GM21515 (cell line): ENCODE results near the gene COBLL1.

ENCODE experiments used
- ATAC-seq: cut with Tn5 transposase; IDR thresholded peaks from one replicate; pipeline ENCODE4 v1.9.1; 2021; ENCODE audit not compliant: unreplicated experiment

COBLL1 gene

DNA sequence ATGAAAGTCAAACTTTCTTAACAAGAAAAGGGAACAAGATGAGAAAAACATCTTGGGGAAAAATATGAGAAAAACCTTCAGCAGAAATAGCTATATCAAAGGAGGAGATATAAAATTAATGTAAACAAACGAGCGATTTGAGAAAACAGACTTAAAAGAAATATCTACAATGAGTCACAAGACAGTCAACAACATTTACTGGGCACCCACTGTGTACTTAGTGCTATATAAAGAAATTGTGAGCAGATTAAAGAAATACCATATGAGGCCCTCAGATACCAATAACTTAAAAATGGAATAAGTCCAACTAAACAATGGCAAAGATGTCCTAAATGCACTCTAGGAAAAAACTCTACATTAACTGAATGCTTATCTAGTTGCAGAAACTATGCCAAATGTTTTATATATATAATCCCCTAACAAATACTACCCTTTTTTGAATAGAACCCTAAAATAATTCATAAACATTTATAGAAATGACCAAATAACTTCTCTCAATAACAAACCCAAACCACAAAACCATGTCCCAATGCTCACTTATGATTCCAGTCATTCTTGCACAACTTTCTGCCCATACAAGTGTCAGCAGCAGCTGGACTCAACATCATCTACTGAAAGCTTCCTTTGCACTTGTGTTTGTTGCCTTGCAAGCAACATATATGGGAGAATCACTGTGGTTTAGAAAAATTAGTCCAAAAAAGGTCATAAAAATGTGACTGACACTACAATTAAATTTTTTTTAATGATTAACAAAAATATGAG is 83.5 kb downstream of the COBLL1 start:
- ATAC-seq, result no peak

DNA sequence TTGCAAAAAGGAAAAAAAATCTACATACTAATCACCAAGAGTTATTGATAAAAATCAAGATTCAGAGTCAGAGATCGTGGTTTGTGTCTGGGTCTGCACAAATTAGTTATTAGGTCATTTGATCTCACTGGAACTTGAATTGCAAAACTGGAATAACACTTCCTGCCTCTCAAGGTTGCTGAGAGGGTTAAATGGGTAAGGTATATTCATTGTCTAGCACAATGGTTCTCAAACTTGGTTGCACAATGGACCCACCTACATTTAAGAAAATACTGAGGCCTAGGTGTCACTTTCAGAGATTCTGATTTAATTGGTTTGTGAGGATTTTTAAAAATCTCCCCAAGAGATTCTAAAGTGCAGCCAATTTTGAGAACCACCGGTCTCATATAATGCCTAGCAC is 84.8 kb downstream of the COBLL1 start:
- no peak for ATAC-seq

DNA sequence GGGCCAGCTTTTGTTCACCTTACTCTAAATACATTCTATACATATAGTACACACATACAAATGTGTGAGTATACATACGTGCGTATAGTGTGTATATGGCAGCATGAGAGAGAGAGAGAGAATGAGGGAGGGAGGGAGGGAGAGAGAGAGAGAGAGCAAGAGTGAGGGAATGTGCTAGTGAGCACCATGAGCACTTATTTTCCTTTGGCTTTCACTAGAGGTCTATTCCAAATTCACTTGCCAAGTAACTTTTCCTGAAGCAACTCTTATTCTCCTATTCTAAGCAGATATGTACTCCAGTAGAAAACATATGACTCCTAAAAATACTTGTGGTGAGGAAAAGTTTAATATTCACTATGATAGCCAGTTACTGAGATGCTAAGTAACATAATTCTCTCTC is 85.7 kb downstream of the COBLL1 start:
- no peak for ATAC-seq

DNA sequence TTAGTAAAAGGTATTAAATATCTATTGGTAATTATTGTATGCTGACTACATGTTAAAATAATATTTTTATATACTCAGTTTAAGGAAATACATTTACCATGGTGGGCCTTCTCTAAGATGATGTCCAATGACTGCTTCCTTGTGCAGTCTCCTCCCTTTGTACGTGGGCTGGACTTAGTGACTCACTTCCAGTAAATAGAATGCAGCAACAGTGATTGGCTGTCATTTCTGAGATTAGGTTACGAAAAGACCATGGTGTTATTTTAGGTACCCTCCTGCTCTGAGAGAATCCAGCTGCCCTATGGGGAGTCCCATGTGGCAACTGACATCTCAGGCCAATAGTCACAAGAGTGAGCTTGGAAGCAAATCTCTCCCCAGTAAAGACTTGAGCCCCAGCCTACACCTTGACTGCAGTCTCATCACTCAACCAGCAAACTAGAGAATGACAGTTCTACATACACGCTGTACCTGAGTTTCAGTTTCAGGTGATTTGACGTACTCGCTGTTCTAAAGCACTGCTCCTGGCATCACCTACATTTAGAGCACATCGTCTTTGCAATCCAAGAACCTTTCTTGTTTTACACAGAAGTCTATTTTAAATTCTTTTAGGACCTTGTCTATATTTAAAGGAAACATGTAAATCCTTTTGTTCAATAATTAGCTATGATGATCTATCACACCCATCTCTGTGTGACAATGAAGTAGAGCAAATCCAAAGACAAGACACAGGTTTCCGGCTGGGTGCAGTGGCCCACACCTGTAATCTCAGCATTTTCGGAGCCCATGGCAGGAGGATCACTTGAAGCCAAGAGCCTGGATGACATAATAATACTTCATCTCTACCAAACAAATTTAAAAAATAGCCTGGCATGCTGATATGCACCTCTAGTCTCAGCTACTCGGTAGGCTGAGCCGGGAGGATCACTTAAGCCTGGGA is 87.2 kb downstream of the COBLL1 start:
- ATAC-seq, result no peak

DNA sequence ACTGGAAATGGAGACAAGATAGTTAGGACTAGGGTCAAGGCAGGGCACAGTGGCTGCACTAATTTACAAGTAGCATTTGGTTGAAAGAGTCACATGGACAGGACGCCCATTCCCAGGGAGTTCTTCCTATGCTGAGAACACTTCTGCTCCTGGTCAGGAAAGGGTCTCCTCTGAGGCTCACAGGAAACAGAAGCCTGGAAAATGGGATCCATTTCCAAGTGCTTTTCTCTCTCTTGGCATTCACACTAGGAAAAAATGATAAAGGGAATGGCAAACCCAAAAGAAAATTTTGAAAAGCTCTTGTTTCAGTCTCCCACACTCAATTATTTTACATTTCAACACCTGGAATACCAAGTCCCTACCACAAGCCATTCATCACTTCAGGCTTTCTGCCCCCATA is 88.7 kb downstream of the COBLL1 start:
- ATAC-seq, result no peak

DNA sequence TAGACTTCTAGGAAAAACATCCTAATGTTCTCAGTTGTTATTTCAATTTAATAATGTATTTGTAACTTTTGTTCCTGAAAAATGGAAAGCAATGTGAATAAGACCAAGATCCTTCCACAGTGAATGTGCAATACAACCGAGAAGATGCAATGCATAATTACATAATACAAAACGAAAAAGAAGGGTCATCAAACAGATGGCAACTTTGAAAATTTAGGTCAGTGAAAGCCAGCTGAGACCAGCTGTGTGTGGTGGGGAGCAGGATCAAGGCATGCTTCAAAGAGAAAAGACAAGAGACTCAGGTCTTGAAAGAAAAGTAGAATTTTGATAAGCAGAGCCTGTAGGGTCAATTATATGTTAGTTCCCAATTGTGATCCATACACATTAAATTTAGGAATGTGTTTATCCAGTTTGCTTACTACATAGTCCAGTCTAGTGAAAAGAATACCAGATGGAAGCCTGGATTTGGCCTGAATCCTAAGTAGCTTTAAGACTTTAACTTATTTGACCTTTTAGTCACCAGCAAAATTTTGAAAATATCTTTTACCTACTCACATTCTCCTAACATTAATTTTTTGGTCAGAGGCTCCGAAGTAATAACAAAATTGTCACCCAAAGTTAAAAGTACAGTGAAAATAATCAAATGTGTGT is 93.7 kb downstream of the COBLL1 start:
- ATAC-seq, result no peak

DNA sequence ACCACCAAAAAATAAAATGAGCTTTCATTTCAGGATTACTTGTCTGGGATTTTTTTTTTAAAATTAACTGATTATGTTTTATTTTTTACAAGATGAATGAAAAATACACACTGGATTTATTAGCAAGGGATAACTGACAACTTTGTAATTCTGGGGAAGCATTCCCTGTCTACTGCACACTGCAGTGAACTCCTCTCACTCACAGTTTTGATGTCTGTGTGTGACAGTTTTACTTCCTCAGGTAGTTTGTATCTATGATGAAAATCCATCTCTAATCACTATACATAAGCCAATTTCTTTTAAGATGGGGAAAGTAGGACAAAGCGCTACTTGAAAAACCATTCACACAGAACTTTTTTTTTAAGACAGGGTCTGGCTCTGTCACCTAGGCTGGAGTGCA is 94.5 kb downstream of the COBLL1 start:
- no peak for ATAC-seq

DNA sequence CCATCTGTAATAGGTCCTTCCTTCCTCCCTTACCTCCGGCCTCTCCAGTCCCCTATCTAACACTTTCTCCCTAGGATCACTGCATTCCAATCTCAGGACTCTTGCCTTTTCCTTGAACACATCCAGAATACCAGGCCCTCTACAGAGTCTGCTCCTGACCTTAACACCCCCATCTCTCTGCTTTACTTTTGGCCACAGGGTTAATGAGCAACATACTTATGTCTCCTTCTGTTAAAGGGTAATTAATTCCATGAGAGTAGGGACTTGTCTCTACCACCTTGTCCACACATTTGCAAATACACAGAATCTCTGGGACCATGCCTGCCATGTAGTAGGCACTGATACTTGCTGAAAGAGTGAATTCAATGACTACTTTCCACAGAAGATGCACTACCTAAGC is 94.9 kb downstream of the COBLL1 start:
- ATAC-seq, result no peak

DNA sequence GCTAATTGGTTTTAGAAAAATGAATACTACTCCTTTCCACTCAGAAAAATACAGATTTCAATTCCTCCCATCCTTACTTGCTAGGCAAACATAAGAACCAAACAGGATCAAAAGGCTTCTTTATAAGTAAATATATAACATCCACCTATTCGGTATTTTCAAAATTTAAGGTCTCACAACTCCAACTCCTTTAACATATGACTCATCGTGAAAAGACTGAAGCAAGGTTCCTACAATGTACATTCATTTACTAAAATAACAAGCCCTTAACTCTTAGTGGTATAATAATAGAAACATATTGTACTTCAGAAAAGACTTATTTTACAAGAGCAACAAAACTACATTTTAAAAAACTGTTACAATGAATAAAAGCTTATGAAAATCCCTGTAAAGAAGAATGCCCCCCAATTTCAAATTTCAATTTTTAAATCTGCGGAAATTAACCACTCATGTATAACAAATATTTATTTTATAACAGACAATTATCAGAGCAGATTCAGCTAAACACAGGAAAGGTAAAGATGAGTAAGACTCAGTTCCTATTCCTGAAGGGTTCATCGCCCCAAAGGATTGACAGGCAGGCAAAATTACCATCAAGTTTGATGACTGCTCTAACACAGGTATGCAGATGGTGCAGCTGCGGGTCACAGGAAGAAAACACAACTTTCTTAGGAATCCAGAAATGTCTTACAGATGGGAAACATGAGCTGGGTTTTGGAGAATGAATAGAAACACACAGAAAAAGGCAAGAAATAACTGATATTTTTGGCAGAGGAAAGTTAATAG is 96.4 kb downstream of the COBLL1 start:
- no peak for ATAC-seq

DNA sequence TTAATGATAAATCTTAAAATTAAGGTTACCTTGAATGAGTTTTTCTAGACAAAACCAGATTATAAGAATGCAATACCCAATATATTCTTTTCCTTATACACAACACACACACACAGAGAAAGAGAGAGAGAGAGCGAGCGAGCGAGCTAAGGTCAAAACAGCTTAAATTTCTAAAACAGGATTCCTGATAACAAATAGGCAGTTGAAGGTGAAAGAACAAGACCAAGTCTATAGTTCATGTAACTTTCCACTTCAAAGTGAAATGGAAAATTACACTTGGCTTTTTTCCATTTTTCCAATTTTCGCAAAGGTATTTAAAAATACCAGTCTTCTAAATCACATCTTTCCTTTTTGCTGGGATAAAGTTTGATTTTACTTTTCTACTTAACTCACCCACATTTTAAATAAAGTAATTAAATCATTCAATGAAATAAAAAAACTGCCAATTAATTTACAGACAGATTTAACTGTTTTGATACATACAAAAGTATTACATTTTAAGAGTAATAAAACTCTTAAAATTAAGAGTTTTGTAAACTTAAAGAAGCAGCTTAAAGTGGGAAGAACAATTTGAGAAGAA is 98.8 kb downstream of the COBLL1 start:
- no peak for ATAC-seq

DNA sequence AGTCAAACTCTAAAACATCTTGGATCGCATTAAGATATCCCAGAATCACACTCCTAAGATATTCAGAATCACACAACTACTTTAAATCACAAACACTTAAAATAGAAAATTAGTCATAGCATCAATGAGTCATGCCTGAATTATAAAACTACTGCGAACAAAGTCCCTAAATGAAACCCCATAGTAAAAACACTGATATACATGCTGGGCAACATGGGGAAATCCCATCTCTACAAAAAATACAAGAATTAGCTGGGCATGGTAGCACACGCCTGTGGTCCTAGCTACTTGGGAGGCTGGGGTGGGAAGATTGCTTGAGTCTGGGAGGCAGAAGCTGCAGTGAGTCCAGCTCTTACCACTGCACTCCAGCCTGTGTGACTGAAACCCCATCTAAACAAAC is 101.7 kb downstream of the COBLL1 start:
- no peak for ATAC-seq

DNA sequence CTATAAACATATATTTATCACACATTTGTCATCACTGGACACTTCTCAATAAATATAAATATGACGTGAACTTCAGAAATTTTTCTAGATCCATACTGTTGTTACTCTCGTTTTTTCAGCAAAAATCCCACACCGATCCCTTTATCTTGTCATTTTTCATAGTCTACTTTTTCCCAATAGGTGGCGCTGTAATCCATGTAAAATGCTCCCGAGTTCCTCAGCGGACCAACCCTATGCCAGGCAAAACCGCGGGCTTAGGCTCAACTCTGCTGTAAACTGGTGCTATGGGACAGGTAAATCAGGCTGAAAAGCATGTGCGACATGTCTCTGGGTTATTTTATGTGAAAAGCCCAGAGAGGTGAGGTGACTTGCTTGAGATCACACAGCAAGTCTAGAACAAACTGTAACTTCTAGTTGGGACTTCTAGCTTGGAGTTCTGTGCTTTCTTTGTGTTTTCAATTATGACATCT is 104.0 kb downstream of the COBLL1 start:
- peak; percentile 79 for ATAC-seq

DNA sequence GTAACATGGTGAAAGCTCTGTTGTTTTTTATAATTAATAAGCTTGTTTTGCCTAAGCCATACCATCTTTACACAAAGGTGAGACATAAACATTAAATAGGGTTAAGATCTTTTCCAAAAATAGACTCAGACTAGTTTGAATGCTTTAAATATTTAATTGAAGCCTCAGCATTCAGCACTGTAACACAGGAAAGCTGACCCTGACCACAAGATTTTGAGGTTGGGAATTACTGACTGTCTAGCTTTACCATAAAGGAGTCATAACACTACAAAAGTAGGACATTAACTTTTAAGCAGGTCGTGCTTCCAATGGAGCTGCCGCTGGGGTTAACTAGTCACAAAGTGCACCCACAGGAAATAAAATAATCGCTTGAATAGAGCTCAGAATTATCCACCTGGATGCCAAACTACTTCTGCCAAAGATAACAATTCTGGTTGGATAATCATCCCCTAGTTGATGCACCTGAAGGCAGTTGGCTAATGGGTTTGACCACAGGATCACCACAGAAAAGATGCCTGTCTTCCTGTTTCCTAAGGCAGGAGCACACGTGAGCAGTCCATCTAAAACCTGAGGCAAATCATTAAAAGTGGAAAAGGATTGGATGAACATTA is 106.2 kb downstream of the COBLL1 start:
- ATAC-seq, result no peak

DNA sequence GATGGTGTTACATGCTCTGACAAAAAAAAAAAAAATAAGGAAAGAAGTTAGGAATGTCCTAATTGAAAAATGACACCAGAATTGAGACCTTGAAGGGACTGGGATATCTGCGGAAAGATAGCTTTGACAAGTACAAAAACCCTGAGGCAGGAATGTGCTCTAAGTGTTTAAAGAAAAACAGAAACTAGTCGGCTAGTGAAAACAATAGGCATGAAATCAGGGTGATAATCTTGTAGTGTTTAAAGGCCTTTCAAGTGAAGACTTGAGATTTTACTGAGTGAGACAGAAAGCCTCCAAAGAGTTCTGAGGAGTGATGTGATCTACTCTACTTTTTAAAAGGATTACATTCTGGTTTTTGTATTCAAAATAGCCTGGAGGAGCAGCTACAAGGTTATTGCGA is 107.4 kb downstream of the COBLL1 start:
- no peak for ATAC-seq

DNA sequence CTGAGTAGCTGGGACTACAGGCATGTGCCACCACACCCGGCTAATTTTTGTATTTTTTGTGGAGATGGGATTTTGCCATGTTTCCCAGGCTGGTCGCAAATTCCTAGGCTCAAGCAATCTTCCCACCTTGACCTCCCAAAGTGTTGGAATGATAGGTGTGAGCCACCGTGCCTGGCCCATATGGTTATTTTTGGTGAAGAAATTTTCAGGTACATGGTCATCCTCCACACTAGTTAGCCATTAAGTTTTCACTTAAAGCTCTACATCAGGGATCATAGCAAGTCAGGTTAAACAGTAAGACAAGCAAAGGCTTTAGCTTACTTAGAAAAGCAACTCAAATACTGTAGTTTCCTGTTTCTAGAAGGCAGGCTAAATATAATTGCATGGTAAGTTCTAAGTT is 116.1 kb downstream of the COBLL1 start:
- ATAC-seq, result no peak

DNA sequence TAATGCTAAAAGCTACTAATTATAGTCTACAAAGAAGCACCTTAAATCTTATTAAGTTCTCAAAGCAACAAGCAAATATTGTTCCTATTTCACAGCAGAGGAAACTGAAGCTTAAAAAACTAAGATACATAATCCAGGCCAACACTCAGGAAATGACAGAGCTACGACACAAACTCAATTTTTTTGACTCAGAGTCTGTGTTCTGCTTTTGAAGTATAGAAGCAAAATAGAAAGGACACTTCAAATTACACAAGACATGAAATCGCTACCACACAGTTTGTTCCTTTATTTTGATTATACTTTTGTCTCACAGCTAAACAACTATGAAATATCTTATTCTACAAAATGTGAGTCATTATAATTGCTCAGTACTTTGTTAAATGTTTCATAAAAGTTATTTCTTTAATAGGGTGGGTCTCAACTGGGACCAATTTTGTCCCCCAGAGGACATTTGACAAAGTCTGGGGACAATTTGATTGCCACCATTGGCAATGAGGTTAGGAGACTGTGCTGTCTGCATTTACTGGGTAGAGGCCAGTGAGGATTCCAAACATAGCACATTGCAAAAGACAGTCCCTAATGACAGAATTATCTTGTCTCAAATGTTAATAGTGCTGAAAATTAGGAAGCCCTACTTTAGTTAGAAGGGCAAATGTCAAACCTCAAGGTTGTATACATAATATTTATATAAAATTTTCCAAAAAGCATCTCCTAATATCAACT is 118.8 kb downstream of the COBLL1 start:
- no peak for ATAC-seq

DNA sequence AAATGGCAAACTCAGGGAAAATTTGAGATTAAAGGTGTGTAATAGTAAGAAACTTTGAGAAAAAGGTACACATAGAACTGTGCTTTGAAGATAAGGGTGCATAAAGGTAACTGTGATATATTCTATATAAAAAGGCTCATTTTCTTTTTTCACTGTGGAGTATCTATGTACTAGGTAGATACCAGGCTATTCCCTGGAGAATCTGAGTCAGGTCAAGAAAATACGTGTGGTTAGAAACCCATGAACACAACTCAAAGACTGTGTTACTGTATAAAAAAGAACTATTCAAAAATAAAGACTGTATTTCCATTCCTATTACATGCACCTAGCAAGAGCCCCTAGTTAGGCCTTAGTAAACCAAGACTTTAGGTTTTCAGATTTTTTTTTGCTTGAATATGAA is 120.2 kb downstream of the COBLL1 start:
- ATAC-seq, result no peak

DNA sequence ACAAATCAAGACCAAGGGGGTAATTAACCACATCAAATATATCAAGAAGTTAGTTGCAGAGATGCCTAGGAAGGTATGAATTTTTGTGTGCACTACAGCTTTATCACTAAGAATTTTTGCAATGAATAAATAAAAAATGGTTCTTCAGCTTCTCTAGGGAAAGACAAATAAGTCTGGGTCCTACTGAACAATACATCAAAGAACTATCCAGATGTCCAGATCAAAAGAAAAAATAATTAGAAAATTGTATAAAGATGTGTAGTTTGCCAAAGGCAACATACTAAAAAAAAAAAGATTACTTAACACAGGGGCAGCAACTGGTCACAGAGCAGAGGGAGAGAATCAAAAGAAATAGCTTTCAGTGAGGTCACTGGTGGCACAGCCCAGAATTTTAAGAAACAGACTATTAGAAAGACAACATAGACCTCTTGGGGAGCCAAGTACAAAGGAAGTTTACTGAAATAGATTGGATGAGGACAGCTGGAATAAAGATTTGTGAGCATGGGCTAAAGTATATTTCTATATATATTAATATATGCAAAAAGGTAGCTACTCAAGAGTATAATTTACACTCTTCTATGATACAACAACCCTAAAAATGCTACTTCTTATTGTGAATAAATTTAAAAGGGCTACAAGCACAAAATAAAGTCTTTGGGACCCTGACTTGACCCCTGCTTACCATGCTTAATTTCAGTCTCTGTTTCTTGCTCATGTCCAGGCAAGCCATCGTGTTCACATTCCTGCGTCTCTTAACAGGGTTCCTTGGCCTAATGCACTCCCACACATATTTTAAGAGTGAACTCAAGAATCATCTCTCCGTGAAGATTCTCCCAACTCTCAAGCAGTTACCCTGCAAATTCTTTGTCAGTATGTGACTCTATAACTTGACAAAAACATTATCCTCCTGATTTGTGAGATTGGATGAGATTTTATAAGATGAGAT is 121.4 kb downstream of the COBLL1 start:
- ATAC-seq, result no peak
